Epidermal melanocyte (primary cell): Measurements from ENCODE around the gene CAMTA1.
"Not testable (repeated sequence)": the region's sequence is repeated elsewhere in the genome, so short reads cannot be mapped to it uniquely, and the experiment has no call there.

Experiments
- DNase-seq: peaks from one replicate; pipeline ENCODE4 v3.0.0; 2011; ENCODE audit warnings: low spot score; ENCODE audit not compliant: insufficient read length

The CAMTA1 gene

DNA sequence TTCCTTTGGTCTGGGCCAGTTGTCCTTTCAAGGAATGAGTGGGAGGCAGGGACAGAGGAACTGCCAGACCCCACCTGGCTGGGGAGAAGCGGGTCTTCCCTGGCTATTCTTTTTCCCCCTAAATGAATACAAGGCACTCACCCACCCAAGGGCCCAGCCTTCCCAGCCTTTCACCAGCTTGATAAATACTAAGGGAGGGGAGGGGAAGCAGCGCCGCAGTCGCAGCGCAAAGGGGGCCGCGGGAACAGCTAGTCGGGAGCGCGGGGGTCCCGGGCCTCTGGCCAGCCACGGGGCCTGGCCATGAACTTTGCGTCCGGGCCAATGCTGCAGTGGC lies 894.6 kb downstream of the CAMTA1 start:
- no peak for DNase-seq

DNA sequence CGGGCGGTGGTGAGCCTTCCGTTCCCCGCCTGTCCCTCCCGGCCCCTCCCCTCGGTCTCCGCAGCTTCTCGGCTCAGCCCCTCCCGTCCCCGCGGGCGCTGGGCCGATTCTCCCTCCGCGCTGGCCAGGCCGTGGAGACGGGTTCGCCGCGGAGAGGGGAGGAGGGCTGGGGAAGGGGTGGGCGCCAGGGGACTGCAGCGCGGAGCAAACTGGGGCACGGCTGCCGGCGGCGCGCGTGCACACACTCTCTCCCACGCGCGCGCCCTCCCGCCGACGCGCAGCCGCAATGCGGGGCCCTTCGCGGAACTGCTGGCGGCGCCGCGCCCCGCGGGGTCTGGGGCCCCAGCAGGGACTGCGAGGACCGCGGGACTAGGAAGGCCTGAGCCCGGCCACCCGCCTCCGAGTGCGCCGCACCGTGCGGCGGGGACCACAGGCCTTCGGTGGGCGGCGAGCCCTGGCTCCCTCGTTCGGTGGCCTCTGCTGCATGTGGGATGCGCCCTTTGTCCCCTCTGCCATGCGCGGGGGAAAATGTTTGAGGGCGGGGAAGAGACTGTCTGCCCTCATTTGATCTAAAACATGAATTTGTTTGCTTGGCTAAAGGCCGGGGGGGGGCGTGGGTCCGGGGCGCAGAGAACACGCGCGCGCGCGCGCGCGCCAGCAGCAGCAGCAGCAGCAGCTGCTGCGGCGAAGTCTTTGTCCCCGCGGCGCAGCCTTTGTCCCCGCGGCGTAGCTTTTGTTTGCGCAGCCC lies 895.1 kb downstream of the CAMTA1 start:
- no peak for DNase-seq

DNA sequence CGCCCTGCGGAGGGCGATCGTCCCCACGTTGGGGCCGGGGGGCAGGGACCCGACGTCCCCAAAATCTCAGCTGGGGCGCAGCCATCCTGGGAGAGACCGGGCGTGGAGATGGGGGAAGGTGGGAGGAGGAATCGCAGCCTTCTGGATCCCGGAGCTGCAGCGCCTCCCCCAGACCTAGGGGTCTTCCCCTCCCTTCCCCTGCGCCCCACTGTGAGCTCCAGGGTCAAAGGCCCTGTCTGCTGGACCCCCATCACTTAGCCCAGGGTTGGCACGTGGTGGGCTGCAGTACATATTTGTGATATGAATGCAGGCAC lies 895.7 kb downstream of the CAMTA1 start:
- no peak for DNase-seq

DNA sequence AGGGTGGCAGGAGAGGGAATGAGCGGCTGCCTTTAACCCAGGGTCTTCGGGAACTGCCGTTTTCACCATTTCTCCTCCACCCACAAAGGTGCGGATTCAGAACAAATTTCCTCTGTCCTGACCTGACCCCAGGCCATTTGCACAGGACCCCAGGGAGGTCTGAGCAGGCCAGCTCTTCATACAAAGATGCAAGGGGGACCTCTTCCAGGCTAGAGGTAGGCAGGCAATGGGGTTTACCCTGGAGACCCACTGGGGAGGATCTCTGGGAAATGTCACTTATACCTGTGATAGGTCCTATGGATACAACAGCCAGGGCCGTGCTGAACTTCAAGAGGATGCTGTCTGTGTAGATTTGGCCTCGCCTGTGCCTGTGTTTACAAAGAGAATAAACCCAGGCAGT lies 896.1 kb downstream of the CAMTA1 start:
- no peak for DNase-seq

DNA sequence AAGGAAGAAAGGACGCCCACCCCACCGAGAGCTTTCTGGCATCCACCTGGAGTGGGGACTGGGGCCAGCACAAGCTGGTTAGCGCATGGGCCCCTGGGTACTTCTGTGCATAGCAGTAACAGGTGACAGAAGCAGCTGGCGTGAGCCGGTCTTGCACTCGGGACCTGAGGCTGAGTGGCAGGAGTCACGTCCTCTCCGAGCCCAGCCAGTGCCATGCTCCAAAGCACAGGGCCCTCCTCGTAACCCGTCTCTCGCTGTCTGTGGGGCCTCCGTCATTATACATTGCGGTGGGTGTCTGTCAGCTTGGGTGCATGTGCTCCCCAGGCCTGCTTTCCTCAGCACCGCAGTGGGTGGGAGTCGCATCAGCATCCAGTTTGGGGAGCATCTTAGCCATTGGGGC lies 898.3 kb downstream of the CAMTA1 start:
- DNase-seq, result no peak

DNA sequence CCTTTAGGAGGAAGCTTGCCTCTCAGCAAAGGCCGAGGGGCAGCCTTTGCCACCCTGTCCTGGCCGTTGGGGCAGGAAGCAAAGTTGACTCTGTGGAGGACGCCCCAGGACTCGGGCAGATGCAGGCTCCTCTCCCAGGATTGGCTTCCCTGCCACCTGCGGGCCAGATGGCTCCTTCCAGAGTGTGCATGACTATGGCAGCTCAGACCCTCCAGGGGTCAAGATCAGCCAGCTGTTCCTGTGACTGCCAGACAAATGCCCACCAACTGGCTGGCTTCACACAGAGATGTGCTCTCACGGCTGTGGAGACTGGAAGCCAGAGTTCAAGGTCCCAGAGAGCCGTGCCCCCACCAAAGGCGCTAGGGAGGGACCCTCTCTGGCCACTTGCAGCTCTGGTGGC lies 898.9 kb downstream of the CAMTA1 start:
- no peak for DNase-seq

DNA sequence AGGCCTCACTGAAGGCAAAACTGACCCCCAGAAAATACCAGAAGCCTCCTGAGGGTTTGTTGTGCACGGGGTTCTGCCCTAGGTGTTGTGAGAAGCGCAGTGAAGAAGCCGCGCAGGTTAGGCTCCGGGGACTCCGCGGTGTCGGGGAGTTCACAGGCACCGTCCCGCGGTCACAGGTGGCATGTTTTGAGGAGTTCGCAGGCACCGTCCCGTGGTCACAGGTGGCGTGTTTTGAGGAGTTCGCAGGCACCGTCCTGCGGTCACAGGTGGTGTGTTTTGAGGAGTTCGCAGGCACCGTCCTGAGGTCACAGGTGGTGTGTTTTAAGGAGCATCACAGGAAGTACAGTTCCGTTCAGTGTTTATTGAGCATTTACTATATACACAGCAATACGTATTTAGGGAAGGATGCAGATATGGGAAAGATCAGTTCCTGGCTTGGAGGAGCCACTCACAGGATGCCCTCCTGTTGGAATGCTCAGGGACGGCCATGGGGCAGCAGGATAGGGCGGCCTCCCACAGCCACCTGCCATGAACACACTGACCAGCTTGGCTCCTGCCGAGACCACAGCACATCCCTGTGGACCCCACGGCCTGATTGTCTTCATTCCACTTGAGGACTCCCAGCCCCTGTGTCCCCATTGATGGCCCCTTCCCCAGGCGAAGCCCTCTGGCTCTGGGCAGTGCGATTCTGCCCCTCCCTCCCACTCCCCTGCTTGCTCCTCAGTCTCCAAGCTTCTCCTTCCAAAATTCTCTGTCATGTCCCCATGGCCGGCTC lies 899.8 kb downstream of the CAMTA1 start:
- no peak for DNase-seq

DNA sequence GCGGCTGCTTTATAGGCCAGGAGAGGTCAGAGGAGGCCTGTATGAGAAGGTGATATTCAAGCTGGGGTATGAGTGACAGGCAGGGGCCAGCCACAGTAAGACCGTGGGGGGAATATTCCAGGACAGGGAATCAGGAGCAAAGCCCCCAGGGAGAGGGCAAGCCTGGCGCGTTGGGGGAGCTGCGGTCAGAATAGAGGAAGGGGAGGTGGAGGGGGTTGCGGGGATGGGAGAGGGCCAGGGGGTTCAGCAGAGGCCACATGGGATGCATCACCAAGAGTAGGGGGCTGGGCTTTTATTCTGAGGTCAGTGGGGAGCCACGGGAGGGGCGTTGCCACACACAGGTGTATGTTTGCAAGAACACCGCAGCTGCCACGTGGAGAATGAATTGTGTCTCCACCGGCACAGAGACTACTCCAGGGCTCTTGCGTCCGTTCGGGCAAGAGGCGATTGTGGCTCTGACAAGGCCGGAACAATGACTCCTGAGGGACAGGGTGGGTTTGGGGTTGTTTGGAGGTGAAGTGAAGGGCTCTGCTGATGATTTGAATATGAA lies 901.1 kb downstream of the CAMTA1 start:
- no peak for DNase-seq

DNA sequence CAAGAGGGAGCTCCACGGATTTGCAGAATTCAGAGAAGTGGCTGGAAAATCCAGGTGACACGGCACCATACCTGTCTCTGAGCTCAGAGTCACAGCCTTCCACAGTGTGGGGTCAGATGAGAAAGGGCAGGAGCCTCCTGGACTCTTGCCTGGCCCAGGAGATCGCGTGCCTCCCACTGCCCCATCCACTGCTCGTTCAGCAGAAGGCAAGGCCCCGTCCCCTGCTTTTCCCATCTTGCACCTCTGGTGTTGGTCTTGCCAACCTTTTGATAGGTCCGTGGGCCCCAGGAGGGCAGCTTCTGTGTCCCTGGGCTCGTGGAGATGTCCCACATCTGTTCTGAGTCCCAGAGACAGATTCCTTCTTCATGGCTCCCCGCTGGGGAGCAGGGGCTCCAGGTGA lies 902.2 kb downstream of the CAMTA1 start:
- no peak for DNase-seq

DNA sequence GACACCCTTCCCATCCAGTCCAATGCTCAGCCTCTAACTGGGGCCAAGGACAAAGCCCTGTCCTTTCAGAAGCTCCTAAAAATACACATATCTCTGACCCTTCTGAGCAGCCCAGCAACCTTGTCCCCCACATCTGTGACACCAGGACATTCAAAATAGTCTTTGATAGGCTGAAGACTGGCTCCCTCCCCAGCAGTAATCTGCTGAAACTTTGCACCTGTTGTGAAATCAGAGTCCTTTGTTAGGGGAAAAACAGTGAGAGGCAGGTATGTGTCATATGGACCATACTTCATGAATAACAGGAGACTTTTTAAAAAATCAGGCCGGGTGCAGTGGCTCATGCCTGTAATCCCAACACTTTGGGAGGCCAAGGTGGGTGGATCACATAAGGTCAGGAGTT lies 903.4 kb downstream of the CAMTA1 start:
- no peak for DNase-seq

DNA sequence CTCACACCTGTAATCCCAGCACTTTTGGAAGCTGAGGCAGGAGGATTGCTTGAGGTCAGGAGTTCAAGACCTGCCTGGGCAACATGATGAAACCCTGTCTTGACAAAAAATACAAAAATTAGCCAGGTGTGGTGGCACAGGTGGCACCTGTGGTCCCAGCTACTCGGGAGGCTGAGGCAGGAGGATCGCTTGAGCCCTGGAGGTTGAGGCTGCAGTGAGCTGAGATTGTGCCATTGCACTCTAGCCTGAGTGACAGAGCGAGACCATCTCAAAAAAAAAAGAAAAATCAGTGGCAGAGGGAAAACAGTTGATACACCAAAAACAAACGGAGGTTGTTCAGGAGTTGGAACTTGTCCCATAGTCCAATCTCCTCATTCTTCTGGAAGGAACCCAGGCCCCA lies 904.1 kb downstream of the CAMTA1 start:
- not testable (repeated sequence) for DNase-seq

DNA sequence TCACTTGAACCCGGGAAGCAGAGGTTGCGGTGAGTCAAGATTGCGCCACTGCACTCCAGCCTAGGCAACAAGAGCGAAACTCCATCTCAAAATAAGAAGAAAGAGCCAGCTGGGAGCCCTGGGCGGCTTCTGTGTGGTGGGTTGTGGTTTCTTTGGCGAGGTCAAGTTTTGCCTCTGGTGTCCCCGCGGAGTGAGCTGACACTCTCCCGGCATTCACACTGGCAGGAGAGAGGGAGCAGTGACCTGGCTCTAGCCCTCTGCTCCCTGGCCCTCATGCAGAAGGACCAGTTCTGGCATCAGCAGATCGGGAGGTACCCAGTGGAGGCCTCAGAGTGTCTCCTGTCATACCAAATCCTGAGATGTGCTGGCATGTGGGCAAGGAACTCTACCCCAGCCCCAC lies 904.8 kb downstream of the CAMTA1 start:
- no peak for DNase-seq

DNA sequence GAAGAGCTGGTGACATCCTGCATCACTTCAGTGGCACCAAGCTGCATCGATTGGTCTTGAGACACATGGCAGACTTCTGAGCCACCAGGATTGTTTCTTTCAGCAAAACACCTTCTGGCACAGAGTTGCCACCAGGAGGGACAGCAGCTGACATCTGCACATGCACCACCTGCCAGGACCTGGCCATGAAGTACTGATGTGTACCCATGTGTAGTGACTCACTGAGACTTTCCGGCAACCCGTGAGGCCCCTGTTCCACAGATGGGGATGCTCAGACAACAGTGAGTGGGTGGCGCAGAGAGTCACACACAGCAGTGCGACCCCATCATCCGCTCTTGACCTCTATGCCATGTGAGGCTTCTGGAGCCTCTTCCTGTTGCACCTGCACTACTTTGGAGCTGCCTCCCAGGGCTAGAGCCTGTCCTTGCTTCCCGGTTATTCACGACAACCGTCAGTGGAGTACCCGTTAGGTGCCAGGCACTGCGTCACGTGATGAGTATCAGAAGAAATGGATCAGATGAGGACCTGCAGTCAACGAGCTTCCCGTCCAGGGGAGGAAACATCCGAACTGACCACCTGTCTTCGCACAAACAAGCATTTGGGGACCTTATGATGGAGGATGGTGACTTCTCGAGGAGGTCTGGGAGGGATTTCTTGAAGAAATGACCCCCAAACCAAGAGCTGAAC lies 905.4 kb downstream of the CAMTA1 start:
- no peak for DNase-seq

DNA sequence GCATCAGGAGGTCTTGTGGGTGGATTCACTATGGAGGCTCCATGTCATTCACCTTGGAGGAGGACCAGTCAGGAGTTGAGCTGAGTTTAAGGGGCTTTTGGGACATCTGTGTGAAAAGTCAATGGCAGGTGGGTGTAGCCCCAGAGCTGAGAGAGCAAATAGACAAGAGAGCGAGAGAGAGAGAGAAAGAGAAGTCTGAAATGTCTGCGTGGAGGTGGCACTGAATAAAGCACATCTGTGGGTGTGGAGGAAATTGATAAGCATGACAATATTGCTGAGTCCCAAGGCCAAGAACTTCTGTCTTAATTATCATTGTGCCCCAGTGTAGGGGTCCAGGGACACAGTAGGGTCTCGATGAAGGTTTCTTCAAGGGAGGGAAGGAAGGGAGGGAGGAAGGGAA lies 906.3 kb downstream of the CAMTA1 start:
- no peak for DNase-seq

DNA sequence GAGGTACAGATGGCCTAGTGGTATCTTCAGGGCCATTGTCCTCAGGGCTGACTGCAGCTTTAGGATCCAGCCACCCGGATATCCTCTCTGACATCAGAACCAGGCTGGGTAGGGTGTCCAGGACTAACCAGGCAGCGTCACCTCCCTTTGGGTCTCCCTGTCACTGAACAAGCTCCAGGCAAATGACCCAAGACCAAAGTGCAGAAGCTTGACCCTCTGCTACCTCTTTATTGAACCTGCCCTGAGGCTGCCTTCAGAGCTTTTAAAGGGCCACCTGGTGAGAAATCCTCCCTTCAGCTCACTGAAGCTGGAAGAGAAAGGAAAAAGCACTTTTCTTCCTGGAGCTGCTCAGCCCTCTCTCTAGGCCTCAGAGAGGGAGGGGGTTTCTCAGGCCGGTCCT lies 906.8 kb downstream of the CAMTA1 start:
- DNase-seq, result no peak

DNA sequence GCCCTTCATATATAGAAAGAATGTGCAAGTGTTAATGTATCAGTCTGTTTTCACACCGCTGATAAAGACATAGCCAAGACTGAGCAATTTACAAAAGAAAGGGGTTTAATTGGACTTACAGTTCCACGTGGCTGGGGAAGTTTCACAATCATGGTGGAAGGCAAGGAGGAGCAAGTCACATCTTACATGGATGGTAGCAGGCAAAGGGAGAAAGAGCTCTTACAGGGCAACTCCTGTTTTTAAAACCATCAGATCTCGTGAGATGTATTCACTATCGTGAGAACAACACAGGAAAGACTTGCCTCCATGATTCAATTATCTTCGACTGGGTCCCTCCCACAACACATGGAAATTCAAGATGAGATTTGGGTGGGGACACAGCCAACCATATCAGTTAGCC lies 907.8 kb downstream of the CAMTA1 start:
- DNase-seq, result not testable (repeated sequence)

DNA sequence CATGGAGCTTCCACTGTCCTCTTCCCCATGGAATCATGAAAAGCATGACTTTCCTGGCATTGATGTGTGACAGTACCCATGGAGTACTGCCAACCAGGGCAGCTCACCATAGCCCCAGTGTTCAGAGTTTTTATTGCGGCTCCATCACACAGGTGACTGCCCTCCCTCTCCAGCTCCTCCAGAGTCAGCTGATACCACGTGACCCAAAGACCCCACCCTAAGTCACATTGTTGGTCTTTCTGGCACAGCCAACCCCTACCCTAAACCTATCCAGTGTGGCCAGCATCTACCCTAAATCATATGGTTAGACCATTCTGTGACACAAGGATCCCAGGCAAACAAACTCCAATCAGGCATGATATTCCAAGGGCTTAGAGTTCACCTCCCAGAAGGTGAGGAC lies 908.4 kb downstream of the CAMTA1 start:
- DNase-seq, result no peak

DNA sequence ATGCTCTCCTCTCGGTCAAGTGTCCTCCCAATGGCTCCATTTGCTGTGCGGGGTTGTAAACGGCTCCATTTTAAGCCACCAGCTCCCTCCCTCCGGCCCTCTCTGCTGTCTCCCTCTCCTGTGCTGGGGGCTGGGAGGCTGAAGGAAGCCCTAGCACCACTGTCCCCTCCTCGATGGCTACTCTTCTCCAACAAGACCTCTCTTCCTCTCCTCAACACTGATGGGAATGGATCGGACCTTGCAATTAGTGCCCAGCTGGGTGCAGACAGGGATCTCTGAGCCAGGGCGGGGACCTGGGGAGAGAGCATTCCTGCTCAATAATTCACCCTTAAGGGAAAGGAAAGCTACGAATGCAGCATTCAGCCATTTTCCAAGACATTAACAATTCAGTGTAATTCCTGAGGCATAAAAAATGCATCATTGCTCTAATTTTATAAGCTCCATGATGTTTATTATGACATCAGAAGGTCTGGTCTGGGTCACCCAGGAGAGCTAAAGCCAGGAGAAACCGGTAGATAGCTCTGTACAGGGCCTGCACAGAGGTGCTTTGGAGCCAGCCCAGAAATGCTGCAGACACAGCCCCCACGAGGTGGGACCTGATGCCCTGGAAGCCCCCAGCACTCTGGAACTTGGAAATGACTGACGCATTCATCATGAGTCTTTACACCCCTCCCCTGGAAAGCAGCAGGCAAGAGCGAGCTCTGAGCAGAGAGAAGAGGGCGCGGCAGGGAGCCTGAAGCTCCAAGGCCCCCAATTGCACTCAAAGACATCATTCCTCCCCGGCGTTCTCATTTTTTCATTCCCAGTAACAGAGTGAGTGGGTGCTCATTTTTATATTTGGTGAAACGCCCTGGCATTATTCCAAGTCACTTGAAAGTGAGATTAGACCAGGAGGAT lies 909.6 kb downstream of the CAMTA1 start:
- DNase-seq, result no peak

DNA sequence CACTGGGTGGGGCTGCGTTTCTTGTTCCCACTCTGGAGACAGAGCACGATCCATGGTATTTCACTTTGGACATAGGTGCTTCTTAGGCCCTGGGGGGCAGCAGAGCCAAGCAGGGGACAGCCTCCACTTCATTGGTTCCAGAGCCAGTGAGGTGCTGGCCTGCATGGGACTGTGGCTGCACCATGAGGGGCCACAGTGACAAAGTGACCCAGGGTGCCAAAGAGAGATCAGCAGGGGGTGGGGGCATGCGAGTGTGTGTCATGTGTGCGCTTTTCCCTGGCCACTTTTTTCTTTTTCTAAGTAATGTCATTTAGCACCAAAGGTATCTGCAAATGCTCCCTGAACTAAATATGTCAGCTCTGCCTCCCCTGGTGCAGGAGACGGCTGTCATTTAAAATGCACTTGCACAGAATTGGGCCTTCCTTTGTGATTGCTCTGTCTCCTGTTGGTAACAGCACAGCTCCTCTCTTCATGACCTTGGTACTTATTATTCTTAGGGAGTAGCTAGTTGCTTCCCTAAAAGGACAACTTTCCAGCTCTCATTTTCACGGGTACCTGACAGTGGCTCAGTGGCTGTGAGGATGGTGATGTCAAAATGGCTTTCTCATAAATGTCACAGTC lies 910.4 kb downstream of the CAMTA1 start:
- no peak for DNase-seq

DNA sequence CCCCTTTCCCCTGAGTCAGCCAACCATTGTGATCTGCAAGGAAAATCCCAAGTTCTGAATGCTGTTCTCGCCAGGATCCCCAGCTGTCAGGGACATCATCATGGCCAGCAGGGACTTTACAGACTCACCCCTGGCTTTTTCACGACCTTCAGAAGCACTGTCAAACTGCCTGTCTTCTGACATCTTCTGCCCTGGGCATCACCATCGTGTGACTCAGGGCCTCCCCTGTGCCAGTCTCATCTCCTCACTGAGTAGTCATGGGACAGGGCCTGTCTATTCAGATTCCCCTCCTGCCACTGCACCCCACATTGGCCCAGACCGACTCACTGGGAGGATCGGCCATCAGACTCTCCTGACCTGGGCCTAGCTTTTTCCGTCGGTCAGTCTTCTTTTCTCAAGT lies 913.4 kb downstream of the CAMTA1 start:
- no peak for DNase-seq

DNA sequence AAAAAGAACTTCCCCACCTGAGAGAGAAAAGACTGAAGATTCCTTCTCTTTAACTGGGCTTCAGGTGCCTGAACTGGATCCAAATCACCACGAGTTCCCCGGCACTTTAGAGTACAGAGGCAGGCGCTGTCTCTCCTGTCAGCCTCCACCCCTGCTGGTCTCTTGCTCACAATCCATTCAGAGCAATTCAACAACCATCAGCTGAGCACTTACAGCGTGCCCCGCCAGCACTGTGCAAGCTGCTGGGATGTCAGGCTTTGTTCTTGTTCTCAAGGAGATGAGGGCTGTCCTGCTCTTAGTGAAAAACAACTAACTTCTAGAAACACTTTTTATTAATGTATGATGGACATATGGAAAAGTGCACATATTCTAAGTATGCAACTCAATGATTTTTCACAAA lies 917.1 kb downstream of the CAMTA1 start:
- DNase-seq, result no peak
